RPMI7951 (cell line): ENCODE measurements around the gene PPP1R3C. TPM values are rescaled to one million over a fixed set of nuclear protein-coding genes. Genes with fewer than 3 reads are reported as not detected.

ENCODE experiments used
- DNase-seq: peaks from one replicate; pipeline ENCODE4 v3.0.0-alpha.2; 2012; ENCODE audit warnings: low read depth
- total RNA-seq: library from RNA; depleted of rRNA; stranded (reverse); fragments of >200 nt; shearing (Covaris generic); gene quantifications from 2 replicates; pipeline ENCODE4 v1.2.3, GENCODE V29; 2014

PPP1R3C gene
- total RNA-seq, 1 experiment from 2014 or later = not detected

DNA sequence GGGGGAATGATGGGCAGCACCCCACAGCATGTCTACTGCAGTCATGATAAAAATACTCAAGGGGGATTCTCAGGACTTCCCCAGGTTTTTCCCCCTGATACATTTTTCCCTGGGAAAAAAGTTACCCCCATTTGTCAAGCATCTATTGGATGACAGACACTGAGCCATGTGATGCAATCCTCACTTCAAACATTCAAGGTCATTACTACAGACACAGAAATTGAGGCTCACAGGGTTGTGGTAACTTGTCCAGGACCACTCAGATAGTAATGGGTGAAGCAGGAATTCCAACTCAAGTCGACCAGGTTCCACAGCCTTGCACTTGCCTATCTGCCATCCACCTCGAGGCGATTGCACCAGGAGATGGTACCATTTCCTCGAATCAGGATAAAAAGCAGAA is 31.7 kb downstream of the PPP1R3C start:
- DNase-seq = no peak

DNA sequence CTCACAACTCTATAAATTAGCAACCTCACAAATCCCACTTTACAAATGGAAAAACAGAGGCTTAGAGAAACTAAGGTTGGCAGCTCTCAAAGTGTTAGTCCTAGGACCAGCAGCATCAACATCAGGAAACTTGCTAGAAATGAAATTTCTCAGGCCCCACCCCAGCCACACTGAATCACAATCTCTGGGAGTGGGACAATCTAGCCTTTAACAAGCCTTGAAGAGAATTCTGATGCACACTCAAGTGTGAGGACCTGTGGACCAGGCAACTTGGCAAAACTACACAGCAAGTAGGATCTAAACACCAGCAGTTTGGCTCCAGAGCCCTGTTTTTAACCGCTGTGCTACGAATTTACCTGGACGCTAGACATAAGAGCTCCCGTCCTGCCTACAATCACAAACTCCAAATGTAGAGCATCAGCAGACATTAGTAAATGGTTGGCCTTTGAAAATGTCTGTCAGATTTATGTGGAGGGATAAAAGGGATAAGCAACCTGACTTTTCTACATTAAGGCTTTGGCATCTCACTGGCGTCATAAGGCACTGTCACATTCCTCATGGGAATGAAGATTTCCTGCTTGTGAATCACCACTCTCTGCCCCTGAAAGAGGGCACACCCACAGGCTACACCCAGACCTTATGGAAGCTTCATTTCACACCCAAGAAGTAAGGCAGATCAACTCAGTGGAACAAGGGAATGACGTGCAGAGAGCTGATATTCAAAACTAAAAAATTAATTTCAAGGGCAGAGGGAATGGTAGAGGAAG is 34.5 kb downstream of the PPP1R3C start:
- DNase-seq = peak; percentile 87

DNA sequence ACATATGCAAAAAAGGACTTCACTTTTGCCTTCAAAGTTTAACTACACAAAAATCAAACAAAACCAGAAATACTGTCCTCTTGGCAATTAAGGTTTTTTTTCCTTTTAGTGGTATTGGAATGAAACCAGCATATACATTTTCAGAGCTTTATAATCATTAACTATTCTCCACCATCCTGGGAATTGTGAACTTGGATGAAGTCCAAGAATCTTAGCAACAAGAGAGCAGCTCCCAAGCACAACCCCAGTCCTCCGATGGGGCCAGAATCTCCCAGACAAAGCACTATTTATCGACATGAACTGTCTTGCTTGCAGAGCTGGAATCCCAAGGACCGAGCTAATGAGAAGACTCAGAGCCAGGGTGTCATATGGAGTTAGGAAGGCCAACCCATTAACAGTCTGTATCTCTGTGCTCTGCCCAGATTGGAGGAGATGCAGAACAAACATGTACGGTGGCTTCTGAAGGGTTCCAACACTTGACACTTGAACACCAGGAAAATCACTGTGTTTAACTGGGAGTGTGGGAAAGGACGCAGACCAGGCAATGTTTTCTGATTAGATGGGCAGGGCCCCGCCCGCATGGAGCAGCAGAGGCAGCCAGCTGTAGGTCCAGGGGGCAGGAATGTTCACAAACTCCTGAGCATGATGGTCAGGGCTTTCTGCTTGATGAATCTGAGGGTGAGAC is 35.5 kb downstream of the PPP1R3C start:
- peak; percentile 46 for DNase-seq

DNA sequence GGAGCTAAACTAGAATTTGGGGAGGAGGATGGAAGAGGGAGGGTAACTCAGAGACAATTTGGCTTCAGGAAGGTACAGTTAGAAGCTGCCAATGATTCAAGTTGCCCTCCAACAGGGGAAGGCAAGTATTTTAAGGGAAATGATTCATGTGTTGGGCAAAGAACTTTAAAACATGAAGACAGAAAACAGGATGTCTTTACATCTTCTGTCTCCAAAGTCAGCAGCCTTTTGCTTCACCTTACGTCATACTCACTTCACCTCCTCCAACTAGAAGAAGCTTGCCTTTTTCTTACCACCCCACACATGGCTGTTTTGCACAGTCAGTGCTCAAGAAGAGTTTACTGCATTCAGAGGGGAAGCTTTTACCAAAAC is 36.1 kb downstream of the PPP1R3C start:
- peak; percentile 58 for DNase-seq

DNA sequence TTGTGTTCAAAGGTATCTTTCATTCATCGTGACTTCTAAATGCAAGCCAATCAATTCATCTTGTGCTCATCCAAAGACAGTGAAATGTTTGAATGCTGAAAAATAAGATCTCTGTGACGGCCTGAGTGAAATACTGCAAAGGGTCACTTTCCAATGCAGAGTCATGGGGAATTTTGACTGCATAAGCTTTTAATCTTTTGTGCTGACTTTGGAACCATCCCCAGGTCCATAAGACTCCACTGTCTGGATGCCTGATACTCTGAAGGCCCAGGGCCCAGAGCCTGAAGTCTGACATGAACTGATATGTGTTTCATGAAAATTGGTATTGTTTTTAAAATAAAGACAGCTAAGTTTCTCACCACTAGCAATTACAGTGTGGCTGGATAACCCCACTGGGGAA is 39.0 kb downstream of the PPP1R3C start:
- DNase-seq = no peak

DNA sequence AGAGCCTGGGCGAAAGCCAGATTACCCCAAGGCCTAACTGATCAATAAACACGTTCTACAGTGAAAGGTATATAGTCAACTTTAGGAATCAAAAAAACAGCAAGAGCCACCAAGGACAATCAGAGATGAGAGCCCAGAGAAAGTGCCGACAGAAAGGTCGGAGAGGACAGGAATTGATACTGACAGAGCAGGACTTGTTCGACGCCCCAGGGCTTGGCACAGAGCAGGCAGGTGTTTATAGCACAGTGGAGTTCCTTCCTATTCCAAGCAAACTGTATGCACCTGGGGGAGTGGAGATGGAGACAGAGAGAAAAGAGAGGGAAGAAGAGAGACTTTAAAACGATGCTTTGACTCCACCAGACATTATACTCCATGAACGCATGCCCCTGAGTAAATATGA is 39.5 kb downstream of the PPP1R3C start:
- no peak for DNase-seq

DNA sequence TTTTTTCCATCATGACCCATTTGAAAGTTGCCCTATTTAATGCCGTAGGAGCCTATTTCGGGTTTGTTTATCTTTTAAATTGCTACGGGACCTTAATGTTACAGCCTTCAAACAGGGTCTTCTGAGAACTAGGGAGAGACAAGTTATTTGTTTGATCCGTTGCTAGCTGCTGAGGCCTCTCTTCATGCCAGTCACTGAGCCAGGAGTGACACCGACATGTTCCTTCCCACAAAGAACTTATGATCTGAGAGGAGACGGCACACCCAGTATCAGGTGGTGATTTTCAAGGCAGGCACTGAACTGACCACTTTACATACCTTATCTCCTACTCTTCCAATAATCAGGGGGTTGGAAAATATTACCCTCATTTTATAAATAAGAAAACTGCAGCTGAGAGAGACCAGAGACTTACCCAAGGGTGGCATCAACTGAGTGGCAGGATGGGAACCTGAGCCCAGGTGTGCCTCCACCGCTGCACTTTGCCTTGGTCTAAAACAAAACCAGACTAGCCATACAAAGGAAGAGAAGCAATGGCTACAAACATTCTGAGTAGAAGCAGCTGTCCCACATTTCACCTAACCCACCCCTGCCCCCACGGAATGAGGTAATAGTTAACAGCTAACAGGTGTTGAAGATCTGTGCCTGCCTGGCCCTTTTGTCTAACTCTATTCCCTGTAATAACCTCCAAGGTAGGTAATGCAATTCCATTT is 40.5 kb downstream of the PPP1R3C start:
- no peak for DNase-seq

DNA sequence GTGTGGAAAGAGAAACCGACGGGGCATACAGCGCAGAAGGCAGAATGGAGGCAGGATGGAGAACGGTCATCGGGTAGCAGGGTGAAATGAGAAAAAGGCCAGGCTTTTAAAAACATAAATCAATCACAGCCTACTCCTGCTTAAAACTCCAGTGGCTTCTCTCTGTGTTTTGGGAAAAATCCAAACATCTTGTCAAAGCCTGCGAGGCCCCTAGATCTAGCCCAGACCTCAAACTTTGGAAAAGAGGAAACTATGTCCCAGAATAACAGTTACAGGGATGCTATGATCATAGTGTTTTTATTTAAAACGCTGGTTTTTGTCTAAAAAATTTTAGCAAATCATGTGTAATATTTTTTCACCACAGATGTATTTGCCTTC is 41.1 kb downstream of the PPP1R3C start:
- no peak for DNase-seq

DNA sequence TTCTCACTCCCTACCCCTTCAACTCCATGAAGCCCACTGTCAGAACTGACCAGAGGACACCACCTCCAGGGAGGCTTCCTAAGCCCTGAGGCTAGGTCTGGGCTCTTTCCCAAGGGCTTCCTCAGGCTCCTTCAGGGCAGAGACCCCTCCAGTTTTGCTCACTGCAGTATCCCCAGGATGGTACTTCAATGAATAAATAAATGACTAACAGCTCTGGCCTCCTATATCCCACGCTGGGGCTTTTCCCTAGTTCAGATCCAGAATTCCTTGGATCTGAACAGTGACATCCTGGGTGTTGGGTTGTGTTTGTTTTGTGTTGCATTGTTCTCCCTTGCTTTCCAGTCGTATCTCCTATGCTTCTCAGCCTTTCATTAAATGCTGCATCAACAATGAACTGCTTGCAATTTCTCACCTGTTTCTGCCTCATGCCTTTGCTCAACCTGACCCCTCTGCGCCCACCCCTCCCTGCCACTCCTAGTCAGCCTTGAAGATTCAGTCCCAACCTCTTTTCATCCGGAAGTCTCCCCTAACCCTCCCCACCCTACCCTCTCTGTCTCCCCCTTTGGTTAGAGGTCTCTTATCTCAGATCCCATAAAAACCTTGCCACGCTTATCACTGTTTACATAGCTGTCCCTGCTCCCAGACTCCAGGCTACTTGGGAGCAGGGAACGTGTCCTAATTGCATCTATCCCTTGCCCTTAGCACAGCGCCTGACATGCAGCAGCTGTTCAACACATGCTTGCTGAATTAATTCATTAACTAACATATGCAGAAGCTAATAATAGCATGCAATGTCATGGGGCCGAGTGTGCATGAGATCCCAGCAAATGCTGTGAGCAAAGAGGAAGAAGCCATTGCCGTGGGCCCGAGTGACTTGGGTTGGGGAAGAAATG is 41.7 kb downstream of the PPP1R3C start:
- DNase-seq = peak; percentile 85

DNA sequence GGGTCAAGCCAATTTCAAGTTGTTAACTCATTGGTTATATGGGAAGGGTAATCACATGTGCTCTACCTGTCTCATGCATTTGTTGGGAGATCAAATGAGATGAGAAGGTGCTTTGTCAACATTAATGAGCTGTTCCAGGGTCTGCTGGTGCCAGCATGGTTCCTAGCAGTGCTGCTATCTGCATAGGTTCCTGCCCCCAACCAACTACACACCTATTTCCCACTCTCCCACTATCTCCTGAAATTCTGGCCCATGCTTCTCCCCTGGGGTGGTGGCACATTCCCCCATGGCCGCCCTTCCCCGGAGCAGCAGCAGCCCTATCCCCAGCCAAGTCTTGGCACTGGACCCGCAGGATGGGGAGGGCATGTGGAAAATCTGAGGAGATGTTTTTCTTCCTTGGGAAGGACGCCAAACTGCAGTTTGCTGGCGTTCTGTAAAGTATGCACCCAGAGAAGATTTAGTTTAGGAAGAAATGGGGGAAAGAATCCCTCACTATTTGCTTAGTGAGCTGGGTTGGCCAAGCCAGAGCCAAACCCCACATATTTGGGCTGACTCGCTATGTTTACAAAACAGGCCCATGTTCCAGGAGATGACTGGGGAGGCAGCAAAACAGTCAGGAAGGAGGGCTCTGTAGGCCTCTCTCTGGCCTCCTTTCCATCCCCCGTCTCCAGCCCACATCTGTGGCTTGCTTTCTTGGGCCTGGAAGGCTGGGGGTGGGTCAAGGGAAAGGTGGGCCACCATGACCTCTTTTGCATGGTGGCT is 42.5 kb downstream of the PPP1R3C start:
- DNase-seq = peak; percentile 80

DNA sequence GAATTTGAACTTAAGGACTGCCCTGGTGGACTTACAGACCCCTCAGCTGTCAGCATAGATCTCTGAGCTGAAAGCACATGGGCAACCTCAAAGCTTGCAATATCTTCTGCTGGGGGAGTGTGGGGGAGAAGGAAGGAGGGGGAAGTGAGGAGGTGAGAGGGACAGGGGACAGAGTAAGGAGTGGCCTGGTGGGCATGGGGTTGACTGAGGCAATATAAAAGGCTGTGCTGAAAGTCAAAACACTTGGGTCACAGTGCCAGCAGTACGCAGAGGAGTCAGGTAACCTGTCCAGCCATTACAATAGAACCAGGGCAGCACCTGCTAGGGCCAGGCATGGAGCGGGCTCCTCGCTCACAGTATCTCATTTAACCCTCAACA is 43.2 kb downstream of the PPP1R3C start:
- no peak for DNase-seq

DNA sequence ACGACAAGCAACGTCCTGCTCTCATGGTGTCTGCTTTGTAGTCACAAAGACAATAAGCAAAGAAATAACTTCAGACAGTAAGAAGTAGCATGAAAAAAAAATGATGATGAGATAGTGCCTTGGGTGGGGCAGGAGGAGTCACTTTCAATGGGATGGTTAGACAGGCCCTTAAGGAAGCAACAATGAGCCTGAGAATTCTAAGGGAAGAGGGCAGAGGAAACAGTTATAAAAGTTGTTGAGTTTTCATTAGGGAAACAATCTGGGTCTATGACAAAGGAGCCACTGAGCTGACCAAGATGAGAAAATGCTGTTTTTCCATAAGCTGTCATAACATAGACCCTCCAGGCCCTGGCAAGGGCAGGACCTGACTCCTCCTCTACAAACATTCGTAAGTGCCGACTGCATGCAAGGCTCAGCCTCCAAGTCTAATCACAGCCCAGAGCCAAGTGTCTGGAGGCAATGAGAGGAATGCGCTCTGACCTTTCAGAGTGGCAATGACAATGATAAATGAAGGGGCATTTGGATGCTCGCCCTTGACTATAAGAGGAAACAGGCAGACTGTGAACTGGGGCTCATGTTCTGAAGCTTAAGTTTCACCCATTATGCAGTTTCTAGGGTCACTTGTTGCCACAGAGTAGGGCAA is 43.7 kb downstream of the PPP1R3C start:
- DNase-seq = peak; percentile 93

DNA sequence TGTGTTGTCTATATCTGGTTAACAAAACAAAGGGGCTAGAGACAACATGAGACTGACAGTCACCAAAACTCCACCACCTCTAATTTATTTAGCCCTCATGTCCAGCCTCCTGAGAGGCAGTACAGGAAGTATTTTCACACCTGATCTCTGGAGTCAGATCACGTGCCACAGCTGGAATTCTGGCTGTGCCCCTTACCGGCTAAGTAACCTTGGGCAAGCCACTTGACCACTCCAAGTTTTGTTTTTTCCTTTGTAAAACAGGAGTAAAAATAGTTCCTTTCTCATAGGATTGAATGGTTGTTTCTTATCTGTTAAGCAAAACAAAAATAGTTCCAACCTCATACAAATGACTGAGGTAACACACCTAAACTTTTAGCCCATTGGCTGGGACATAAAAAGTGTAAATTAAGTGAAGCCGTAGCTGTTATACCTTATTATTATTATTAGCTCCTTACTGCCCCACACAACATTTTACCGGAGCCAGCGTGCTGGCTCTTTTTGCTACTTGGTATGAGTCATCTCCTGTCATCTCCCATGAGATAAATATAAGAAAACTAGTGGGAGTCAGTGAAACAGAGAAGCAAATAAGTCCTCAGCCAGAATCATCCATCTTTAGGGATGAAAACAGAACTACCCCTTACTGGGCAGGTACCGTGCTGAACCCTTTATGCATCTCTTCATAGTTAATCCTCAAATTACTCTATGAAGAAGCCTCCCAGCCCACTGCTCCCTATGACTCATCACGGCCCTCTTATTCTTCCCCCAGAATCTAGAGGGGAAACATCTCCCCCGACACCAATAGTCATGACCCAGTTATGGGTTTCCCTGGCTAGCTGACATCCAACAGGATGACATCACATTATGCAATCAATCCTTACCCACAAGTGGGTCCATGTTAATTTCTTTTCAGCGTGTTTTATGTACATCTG is 44.9 kb downstream of the PPP1R3C start:
- DNase-seq = peak; percentile 74

DNA sequence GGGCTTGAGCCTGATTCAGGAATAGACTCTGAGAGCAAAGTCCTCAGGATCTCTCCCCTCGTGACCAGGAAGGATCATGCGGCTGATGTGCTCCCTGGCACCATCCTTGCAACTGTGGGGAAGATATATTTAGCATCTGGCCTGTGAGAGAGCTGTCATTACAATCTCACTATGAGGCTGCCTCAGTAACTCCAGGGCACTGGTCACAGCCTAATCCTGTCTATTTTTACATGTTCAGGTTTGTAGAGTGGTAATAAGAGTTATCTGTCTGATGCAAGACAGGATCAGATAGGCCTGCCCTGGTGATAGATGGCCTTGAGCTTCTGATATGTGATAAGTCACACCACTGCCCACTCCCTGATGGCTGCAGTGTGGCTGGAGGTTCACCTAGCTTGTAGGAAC is 50.7 kb downstream of the PPP1R3C start:
- DNase-seq = no peak

DNA sequence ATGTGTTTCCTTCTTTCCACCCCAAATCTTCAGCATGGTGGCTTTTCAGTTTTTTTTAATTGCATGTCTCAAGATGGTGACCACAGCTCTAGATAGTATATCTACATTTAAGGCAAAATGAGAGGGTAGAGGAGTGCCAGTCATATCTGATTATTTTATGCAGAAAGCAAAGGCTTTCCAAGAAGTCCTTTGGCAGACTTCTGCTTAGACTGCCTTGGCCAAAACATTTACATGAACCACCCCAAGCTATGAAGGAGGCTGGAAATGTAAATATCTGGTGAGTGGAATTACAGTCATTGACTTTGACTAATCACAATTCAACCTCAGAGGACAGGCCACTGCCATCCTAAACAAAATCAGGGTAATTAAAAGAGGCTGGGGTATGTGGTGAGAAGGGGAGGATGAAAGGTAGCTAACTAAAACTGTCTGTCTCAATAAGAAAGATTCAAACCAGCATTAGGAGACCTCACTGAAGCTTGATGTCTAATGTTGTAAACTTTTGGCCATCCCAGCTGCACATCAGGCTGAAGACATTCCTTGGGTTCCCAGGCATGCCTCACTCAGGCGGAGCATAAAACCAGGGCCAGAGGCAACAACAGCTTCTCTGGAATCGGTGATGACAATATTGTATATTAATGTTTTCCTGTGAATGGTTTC is 53.4 kb downstream of the PPP1R3C start:
- DNase-seq = no peak
